ENCODE data around the gene TMEM101. TPM values are rescaled to one million over a fixed set of nuclear protein-coding genes. Genes with fewer than 3 reads are reported as not detected.
A peak's percentile ranks its signal among the peaks of the same experiment; 100 is the strongest.
"Not testable (repeated sequence)": the region's sequence is repeated elsewhere in the genome, so short reads cannot be mapped to it uniquely, and the experiment has no call there.

TMEM101 gene
- total RNA-seq, 1 donor from 2014 or later = 41.2 TPM

- FAIRE-seq = no peak
Measured at GRCh38 chr17:44002141-44002848, 12.5 kb downstream of the TMEM101 start.

DNA sequence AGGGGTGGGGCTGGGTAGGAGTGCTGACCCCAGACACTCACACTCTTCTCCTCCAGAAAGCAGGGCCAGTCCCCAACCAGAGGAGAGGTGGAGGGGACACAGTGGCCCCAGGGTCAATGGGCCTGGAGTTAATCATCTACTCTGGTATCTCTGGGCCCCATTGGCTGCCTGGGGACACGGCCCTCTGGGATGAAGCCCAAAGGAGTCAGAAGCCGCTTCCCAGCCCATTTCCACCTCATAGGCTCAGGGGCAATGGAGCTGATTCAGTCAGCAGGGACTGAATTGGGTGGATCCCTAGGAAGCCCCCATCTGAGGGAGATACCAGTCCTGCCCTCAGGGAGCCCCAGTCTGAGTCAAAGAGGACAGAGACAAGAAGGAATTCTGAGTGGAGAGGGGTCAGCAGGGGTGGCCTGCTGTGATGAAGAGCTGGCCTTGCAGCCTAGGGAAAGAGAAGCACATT is 13.3 kb downstream of the TMEM101 start:
- FAIRE-seq = no peak
- no peak for DNase-seq (ENCODE audit: low spot score in 2 of 2)

More at GRCh38 chr17:44002141-44002848, 12.5 kb downstream of the TMEM101 start:
- no peak for DNase-seq (ENCODE audit: low spot score in 2 of 2)

DNA sequence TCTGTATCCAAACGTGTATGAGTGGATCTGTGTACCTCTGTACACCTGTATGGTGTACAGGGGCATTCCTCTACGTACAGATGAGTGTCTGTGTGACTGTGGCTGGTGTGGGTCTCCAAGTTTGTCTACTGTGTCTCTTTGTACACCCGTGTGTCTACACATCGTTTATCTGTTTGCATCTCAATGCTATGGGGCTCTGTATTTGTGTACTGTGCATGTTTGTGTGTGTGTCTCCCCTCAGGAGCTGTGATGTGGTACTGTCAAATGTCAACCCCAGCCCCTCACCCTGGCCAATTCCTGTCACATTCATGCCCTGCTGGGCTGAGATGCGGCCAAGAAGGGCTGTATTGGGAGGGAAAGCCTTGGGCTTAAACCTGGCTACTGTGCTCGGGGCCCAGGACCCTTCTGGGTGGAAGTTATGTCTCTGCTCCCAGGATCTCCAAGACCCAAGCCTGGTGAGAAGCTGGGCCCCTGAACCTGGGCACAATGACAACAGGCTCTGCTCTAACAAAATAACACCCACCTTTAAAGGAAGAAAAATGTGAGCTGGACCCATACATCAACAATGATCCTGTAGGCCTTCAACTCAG is 13.8 kb downstream of the TMEM101 start:
- DNase-seq (ENCODE audit: low spot score in 2 of 2) (no peak), FAIRE-seq (no peak)

DNA sequence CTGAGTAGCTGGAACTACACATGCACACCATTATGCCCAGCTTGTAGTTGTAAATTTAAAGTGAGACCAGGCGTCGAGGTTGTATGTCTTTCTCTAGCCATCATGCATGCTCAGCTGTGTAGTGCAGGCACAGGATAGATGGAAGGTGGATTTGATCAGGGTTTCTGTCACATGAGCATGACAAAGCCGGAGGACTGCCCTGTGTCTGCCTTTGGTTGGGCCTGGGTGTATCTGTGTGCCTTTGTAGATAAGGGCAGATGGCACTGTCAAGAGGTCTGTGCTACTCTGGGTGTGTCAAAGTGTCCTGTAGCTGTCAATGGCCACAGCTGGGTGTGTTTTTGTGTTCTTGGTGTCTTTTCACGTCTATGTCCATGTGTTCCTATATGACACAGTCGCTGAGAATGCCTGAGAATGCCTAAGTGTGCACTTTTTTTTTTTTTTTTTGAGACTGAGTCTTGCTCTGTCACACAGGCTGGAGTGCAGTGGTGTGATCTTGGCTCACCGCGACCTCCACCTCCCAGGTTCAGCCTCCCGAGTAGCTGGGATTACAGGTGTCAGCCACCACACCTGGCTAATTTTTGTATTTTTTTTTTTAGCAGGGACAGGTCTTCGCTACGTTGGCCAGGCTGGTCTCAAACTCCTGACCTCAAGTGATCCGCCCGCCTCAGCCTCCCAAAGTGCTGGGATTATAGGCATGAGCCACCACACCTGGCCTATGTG is 14.5 kb downstream of the TMEM101 start:
- DNase-seq (ENCODE audit: low spot score in 2 of 2) (no peak), FAIRE-seq (no peak)

DNA sequence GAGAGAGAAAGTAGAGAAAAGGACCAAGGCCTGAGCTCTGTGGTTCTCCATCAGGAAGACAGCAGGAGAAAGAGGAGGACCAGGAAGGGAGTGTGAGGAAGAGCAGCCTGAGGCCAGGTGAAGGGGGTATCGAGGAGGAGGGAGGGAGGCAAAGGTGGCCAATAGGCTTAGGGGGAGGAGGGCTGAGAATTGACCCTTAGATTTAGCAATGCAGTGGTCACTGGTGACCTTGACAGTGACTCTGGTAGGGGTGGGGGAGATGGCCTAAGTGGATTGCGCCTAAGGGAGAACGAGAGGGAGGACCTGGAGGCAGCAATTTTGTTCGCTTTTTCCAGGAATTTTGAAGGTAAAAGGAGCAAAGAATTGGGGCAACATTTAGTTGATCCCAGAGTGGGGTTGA is 15.7 kb downstream of the TMEM101 start:
- FAIRE-seq (no peak), DNase-seq (ENCODE audit: low spot score in 2 of 2) (no peak)

GRCh38 chr17:43998552-43998951 is 16.2 kb downstream of the TMEM101 start:
- no peak for DNase-seq (ENCODE audit: low spot score in 2 of 2)
- no peak for FAIRE-seq

GRCh38 chr17:43997180-43997579 is 17.6 kb downstream of the TMEM101 start:
- not testable (repeated sequence) for FAIRE-seq; DNase-seq (ENCODE audit: low spot score in 2 of 2)

DNA sequence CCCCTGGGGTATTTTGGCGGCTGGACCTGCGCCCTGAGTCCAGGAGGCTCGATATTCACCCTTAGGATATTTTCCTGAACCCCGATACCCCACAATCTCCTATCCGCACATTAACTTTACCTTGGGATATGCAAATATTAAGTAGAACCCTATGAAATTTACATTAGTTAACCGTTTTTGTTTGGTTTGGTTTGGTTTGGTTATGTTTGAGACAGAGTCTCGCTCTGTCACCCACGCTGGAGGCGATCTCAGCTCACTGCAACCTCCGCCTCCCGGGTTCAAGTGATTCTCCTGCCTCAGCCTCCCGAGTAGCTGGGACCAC is 19.7 kb downstream of the TMEM101 start:
- DNase-seq (ENCODE audit: low spot score in 2 of 2) (no peak), FAIRE-seq (no peak)

DNA sequence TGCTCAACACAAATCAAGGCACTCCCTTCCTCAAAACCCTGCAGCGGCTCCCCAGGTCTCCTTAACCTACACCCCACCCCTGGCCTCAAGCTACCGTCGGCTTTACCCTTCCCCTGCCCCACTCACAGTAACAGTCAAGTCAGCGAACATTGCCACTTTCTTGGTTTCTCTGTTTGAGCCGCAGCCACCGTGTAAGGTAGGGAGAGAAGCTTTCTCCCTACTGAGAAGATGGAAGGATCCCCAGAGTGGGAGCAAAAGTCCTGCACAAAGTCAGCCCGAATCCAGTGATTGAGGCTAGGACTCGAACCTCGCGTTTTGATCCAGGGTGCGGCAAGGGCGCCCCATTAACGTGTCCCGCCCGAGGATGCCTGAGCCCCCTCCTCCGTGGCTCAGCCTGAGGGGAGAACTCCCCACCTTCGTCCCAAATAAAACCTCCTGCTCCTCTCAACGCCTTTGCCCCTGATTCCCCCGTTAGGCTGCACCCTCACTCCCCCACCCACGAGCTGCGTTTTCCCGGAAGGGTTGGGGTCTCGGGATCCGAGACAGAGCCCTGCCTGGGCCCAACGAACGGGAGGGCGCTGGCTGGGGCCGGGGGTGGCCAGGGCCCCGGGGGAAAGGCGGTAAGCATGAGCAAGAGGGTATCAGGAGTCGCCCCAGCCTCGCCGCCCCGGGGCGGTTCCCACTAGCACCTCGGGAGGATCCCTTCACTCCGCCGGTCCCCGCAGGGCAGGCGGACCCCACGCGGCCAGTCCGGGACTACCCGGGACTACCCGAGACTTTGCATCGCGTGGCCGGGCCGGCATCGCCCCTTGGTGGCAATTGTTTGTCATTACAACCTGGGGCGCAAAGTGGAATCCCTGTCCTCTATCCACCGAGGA is 20.3 kb downstream of the TMEM101 start:
- FAIRE-seq (no peak), DNase-seq (ENCODE audit: low spot score in 2 of 2) (peak; percentile 63 to 82)

GRCh38 chr17:43992641-43993040 is 22.1 kb downstream of the TMEM101 start:
- no peak for FAIRE-seq

DNA sequence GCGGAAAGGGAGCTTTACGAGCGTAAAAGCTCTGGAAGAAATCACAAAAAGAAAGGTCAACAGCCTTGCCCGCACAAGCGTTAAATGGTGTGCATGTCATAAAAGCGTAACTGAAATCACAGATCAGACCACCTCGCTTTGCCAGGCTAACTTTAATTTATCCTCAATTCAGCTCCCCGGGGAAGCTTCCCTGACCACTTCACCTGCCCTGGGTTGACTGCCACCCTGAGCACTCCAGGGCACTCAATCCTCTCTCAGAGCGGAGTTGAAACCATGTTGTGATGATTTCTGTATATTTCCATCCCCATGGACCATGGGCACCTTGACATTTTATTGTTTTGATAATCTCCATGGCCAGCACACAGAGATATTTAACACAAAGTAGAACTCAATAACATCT is 26.5 kb downstream of the TMEM101 start:
- no peak for FAIRE-seq
- DNase-seq (ENCODE audit: low spot score in 2 of 2) = no peak

More at GRCh38 chr17:43992641-43993040, 22.1 kb downstream of the TMEM101 start:
- DNase-seq (ENCODE audit: low spot score in 2 of 2) = no peak

DNA sequence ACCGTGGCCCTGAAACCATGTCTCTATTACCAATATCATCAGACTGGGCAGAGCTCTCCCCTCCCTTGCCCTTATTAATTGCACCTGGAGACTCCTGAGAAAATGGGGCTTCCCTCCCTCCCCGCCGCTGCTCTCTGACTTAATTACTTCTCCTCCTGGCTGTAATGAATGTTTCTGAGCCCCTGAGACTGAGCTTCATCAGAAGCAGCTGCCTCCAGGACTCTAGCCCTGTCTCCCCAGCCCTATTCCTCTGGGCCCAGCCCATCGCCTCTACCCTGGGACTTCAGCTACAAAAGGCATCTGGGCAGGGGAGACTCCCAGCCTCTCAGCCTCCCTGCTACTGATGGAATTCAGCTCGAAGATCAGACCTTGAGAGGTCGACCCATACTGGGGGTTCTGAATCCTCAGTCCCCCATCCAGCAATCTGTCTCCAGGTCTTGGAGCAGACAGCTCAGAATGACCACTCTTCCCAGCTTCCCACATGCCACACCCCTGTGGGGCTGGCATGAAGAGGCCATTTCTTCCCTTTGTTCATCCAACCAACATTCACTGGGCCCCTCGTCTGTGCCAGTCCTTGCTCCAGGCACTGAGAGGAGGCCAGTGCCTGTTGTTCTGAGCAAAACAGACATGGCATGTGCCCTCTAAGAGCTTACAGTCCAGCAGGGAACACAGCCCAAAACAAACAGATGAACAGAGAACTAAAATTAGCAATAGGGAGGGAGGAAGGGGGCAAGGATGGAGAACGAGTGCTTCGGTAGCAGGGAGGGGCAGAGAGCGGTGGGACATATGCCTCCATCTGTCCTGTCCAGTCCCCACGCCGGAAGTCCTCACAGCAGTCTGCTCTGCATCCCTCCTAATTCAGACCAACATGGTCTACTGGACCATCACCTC is 27.4 kb downstream of the TMEM101 start:
- FAIRE-seq (no peak), DNase-seq (ENCODE audit: low spot score in 2 of 2) (no peak)

DNA sequence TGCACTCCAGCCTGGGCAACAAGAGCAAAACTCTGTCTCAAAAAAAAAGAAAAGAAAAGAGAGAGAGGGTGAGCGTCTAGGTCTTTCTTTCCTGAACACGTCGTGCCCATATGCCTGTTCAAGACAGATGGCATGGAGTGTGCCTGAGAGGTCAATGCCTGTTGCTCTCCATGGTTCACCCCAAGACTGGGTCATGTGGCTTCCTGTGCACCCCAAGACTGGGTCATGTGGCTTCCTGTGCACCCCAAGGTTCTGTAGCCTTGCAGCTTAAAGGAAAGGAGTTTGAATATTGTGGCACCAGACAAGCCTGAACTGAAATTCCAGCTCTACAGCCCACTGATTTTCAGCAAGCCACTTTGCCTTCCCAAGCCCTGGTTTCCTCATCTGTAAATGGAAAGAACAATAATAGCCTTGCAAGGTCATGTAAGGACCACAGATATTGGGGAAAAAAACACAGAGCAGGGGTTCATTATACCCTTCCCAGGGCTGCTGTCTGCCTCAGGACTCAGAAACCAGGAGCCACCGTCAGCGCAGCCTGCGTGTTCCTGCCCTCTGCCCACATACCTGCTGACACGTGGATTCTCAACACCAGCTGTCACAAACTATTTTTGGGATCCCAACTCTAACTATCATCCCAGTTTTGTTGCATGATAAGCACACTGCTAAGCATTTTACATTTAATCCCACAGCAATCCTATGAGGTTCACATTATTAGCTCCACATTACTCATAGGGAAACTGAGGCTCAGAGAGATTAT is 28.4 kb downstream of the TMEM101 start:
- FAIRE-seq (no peak), DNase-seq (ENCODE audit: low spot score in 2 of 2) (peak in 1 of 2 donors; percentile 34)

- FAIRE-seq = no peak
- no peak for DNase-seq (ENCODE audit: low spot score in 2 of 2)
Measured at GRCh38 chr17:43984521-43984920, 30.2 kb downstream of the TMEM101 start.

DNA sequence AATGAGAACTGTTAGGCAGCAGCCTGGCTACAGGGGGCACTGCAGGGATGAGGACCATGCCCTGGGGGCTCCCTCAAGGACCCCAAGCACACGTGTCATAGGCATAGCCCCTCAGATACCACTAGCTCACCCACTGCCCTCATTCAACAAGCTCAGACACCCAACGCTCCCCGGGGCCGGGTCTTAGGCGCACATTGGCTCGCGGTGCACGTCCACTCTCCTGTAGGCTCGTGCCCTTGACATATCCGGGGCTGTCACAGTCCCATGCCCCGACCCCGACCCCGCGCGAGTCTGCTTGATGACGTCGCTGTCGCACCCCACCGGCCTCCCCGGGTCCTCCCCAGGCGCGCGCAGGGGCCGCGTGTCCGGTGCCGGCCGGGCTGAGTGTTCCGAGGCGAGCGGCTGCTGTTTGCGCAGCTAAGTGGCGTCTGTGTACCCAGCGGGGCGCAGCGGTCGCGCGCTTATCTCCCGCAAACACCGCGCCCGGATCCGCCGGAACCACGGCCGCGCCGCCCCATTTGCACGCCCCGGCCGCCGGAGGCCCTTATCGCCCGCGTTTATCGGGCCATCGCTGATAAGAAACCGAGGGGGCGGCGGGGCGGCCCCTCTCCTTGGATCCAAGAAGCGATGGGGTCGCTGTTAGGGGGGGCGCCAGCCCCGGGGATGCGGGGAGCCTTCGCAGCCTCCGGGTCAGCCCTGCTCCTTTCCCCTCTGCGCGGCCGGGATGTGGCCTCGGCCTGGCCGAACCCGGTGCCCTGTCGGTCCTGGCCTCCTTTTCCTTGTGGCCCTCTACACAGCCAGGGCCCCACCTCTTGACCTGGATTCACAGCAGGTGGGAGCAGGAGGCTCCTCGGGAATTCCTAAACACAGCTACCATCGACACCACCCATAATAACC is 31.0 kb downstream of the TMEM101 start:
- DNase-seq (ENCODE audit: low spot score in 2 of 2) = peak in 1 of 2 donors; percentile 37
- FAIRE-seq = no peak

- DNase-seq (ENCODE audit: low spot score in 2 of 2) (no peak), FAIRE-seq (no peak)
Measured at GRCh38 chr17:43983196-43983514, 31.6 kb downstream of the TMEM101 start.

DNA sequence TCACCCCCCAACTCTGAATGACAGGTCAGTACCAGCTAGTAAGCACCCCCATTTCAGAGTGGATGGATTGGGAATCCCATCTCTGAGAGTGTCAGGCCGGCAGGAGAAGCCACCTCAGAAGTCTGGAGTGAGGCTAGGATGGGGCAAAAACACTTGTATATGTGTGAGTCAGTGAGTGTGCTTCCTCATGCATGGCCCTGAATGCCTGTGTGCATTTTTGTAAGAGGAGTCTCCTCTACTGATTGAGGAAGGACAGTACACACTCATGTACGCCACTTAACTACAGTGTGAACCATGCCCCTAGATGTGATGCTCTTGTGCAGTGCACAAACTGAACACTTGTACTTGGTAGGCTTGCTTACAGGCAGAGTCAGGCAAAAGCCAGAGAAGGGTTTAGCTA is 32.6 kb downstream of the TMEM101 start:
- FAIRE-seq (no peak), DNase-seq (ENCODE audit: low spot score in 2 of 2) (no peak)

DNA sequence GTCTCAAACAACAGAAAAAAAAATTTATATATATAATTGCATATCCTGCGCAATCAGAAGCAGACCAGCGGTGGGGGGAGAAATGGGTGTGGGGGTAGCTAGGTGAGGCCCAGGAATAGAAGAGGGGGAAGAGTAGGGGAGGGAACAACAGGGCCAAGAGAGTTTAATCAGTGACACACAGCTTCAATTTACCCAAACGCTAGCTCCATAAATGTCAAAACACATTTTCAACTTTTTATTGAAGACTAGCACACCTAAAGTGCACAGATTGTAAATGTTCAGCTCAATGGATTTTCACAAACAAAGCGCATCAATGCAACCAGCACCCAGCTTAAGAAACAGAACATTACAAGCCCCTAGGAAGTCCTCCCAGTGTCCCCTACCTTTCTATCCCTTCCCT is 35.1 kb downstream of the TMEM101 start:
- DNase-seq (ENCODE audit: low spot score in 2 of 2) = no peak
- no peak for FAIRE-seq

Measured in frontal cortex (tissue), 4 donors.